Activated CD4-positive, alpha-beta memory T cell treated with anti-CD3 and anti-CD28 coated beads for 36 hours (primary cell): ENCODE data around the gene SNX8. TPM values are rescaled to one million over a fixed set of nuclear protein-coding genes. Genes with fewer than 3 reads are reported as not detected.

Source experiments
- CTCF ChIA-PET: fragments of 350-600 bp; sonication (Branson Sonifier 250); formaldehyde crosslinking; loops from one replicate; lab custom pipeline; 2021; ENCODE audit warnings: antibody characterized with exemption, inconsistent platforms; lab: Charles Lee
- POLR2A ChIA-PET: fragments of 350-600 bp; sonication (Branson Sonifier 250); formaldehyde crosslinking; loops from one replicate; lab custom pipeline; 2021; ENCODE audit warnings: antibody characterized with exemption; lab: Charles Lee
- DNase-seq: peaks from one replicate; pipeline ENCODE4 v3.0.0-alpha.2; 2020
- H3K27ac Mint-ChIP-seq: one replicate; pipeline ENCODE4 v1.8.0; 2021; ENCODE audit warnings: mixed read lengths
- H3K27me3 Mint-ChIP-seq: one replicate; pipeline ENCODE4 v1.8.0; 2021; ENCODE audit warnings: mixed read lengths
- H3K36me3 Mint-ChIP-seq: one replicate; pipeline ENCODE4 v1.8.0; 2021; ENCODE audit warnings: mixed read lengths
- H3K4me1 Mint-ChIP-seq: one replicate; pipeline ENCODE4 v1.8.0; 2021; ENCODE audit warnings: low read depth, mixed read lengths
- H3K4me3 Mint-ChIP-seq: one replicate; pipeline ENCODE4 v1.8.0; 2021; ENCODE audit warnings: mild to moderate bottlenecking, mixed read lengths
- H3K9me3 Mint-ChIP-seq: one replicate; pipeline ENCODE4 v1.8.0; 2021; ENCODE audit warnings: mixed read lengths
- intact Hi-C: fragments of 100-400 bp; cut with micrococcal nuclease; formaldehyde crosslinking; loops from one replicate; pipeline ENCODE4 v1.15.1; 2023
- total RNA-seq, 2 experiments: library from RNA; stranded (reverse); gene quantifications; one replicate each; pipeline ENCODE4 v1.2.3, GENCODE V29; 2021

The SNX8 gene
- total RNA-seq, 2 experiments from 2014 or later: 35.4 to 40.2 TPM

DNA sequence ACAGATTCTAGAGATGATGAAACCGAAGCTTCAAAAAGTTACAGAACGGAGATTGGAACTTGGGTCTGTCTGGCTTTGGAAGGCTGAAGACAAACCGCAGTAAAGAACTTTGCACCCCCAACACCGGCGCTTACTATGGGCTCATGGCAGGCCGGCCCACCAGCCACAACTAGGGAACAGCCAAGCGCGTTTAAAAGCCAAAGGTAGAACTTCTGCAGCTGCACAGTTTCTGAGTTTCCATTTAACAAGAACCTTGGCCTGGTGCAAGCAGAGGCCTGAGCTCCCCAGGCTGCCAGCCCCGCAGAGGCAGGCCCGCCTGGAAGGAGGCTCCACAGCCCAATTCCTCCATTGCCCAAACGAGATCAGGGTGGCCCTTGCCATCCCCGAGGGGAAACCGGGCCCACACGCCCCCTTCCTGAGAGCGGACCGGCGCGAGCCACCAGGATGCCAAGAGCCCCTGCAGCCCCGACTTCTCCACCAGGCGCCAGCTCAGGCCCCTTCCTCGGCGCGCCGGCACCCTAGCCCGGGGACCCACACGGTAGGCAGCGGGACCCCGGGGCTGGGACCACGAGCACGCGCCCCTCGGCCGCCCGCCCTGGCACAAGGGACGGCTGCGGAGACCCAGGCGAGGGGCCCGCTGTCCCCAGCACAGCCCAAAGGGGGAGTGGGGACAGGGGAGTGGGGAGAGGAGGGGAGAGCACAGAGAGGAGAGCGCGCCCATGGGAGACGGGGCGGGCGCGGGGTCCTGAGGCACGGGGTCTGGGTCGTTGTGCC is 82.1 kb downstream of the SNX8 start:
- no peak overlapping the region for H3K27ac Mint-ChIP-seq
- intact Hi-C loops: loop anchor here (1.0 kb wide), 1 partner anchor 10 kb away; the partner anchor contains the start of genes MRM2 and NUDT1
- peak overlapping the region; percentile 87 for H3K4me3 Mint-ChIP-seq
- H3K9me3 Mint-ChIP-seq: no peaks in the 10 kb centered on the region
- peaks cover 17% of the 10 kb centered on the region for H3K36me3 Mint-ChIP-seq
- peak; percentile 31 for DNase-seq
- ChIA-PET POLR2A (interaction anchor here (2.3 kb wide), 1 partner anchor 9 kb away, joined by 12 read pairs; the partner anchor contains the start of genes MRM2 and NUDT1), CTCF (interaction anchor here (0.6 to 1.3 kb wide), 5 partner anchors 10 to 220 kb away, joined by 3 to 4 read pairs (median 4); partner anchors contain the start of genes MRM2 and NUDT1)
- H3K27me3 Mint-ChIP-seq: no peaks in the 10 kb centered on the region
- H3K4me1 Mint-ChIP-seq: peaks cover 29% of the 10 kb centered on the region

- intact Hi-C loops: no loop called here
- POLR2A ChIA-PET: interaction anchor here (2.3 kb wide), 1 partner anchor 11 kb away, joined by 12 read pairs; the partner anchor contains the start of genes MRM2 and NUDT1
- no peak overlapping the region for H3K4me3 Mint-ChIP-seq
- H3K27me3 Mint-ChIP-seq: no peaks in the 10 kb centered on the region
- H3K27ac Mint-ChIP-seq: no peak overlapping the region
- peaks cover 29% of the 10 kb centered on the region for H3K4me1 Mint-ChIP-seq
- H3K9me3 Mint-ChIP-seq: no peaks in the 10 kb centered on the region
- H3K36me3 Mint-ChIP-seq: peaks cover 17% of the 10 kb centered on the region
- CTCF ChIA-PET: interaction anchor here (1.0 kb wide), 1 partner anchor 11 kb away, joined by 3 read pairs; the partner anchor contains the start of genes MRM2 and NUDT1
- no peak for DNase-seq
Measured at GRCh38 chr7:2230882-2231281, 83.4 kb downstream of the SNX8 start.

DNA sequence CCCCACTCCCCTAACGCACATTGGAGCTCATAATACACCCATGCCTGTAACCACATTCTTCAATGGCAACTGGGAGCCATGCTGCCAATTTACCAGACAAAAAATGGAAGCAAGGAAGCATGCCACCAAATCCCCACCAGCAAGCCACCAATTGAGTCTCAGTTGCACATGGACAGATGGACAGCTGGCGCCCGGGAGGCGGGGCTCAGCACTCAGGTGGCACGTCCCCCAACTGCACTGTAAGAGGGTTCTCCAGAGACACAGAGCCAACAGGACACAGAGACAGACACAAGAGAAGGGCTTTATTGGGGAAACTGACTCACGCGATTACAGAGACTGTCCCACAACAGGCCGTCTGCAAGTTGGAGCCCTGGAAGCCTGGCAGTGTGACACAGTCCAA is 84.0 kb downstream of the SNX8 start:
- no peak overlapping the region for H3K4me3 Mint-ChIP-seq
- ChIA-PET CTCF (interaction anchor here (1.0 kb wide), 1 partner anchor 12 kb away, joined by 3 read pairs; the partner anchor contains the start of genes MRM2 and NUDT1), POLR2A (no interaction called here)
- no peak overlapping the region for H3K27ac Mint-ChIP-seq
- H3K9me3 Mint-ChIP-seq: no peaks in the 10 kb centered on the region
- peaks cover 29% of the 10 kb centered on the region for H3K4me1 Mint-ChIP-seq
- intact Hi-C loops: no loop called here
- no peak for DNase-seq
- H3K27me3 Mint-ChIP-seq: no peaks in the 10 kb centered on the region
- H3K36me3 Mint-ChIP-seq: peaks cover 19% of the 10 kb centered on the region

- H3K4me1 Mint-ChIP-seq: peaks cover 29% of the 10 kb centered on the region
- no peaks in the 10 kb centered on the region for H3K9me3 Mint-ChIP-seq
- H3K27me3 Mint-ChIP-seq: no peaks in the 10 kb centered on the region
- intact Hi-C loops: no loop called here
- no peak overlapping the region for H3K27ac Mint-ChIP-seq
- H3K36me3 Mint-ChIP-seq: peaks cover 12% of the 10 kb centered on the region
- CTCF ChIA-PET: no interaction called here
- DNase-seq: no peak
- no peak overlapping the region for H3K4me3 Mint-ChIP-seq
- POLR2A ChIA-PET: no interaction called here
Measured at GRCh38 chr7:2229467-2229866, 84.8 kb downstream of the SNX8 start.

DNA sequence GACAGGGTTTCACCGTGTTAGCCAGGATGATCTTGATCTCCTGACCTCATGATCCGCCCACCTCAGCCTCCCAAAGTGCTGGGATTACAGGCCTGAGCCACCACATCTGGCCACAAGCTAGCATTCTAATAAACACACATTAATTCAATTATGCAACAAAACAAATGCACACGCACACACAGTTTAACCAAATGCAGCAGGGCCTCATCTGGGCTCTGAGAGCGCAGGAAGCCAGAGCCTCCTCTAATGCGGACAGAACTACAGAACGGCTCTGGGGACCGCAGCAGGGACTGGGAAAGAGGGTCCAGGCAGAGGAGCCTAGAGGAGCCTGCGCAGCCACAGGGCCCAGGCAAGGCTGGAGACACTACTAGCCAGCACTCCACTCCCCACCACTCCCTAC is 85.3 kb downstream of the SNX8 start:
- Mint-ChIP-seq H3K4me1 (peaks cover 28% of the 10 kb centered on the region), H3K4me3 (no peak overlapping the region), H3K27ac (no peak overlapping the region), H3K9me3 (no peaks in the 10 kb centered on the region), H3K36me3 (peaks cover 15% of the 10 kb centered on the region), H3K27me3 (no peaks in the 10 kb centered on the region)
- ChIA-PET POLR2A (interaction anchor here (0.7 kb wide), 1 partner anchor 13 kb away, joined by 3 read pairs; the partner anchor contains the start of genes MRM2 and NUDT1), CTCF (interaction anchor here (0.6 kb wide), 2 partner anchors 129 to 258 kb away, joined by 3 to 5 read pairs; no protein-coding TSS in a partner anchor)
- intact Hi-C loops: no loop called here
- DNase-seq: no peak

DNA sequence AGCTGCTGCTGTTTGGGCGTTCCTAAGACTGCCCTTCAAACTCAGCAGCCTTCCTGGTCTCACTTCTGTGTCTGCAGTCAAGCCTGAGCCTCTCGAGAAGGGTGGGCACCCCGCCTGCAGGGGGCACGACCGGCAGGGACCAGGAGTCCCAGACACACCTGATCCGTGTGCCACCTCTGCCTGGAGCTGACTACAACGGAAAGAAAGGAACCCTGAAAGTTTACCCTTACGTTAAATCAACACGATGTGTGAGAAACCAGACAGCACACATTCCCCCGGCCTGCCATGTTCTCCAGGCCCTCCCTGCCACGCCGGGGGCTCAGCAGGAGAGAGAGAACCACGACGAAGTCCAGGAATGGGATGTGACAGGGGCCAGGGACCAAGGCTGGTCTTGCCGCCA is 86.5 kb downstream of the SNX8 start:
- H3K36me3 Mint-ChIP-seq: peaks cover 17% of the 10 kb centered on the region
- ChIA-PET CTCF (no interaction called here), POLR2A (no interaction called here)
- peaks cover 22% of the 10 kb centered on the region for H3K4me1 Mint-ChIP-seq
- no peak overlapping the region for H3K4me3 Mint-ChIP-seq
- H3K27me3 Mint-ChIP-seq: no peaks in the 10 kb centered on the region
- intact Hi-C loops: no loop called here
- DNase-seq: no peak
- no peaks in the 10 kb centered on the region for H3K9me3 Mint-ChIP-seq
- no peak overlapping the region for H3K27ac Mint-ChIP-seq

- CTCF ChIA-PET: interaction anchor here (1.5 kb wide), 1 partner anchor 206 kb away, joined by 3 read pairs; no protein-coding TSS in a partner anchor
- H3K36me3 Mint-ChIP-seq: peaks cover 23% of the 10 kb centered on the region
Measured at GRCh38 chr7:2225830-2226229, 88.4 kb downstream of the SNX8 start.

GRCh38 chr7:2225336-2225735 is 88.9 kb downstream of the SNX8 start:
- no peak overlapping the region for H3K27ac Mint-ChIP-seq
- H3K9me3 Mint-ChIP-seq: no peaks in the 10 kb centered on the region
- CTCF ChIA-PET: no interaction called here
- H3K4me1 Mint-ChIP-seq: peaks cover 8% of the 10 kb centered on the region
- intact Hi-C loops: no loop called here
- no peaks in the 10 kb centered on the region for H3K27me3 Mint-ChIP-seq
- no peak overlapping the region for H3K4me3 Mint-ChIP-seq
- H3K36me3 Mint-ChIP-seq: peaks cover 23% of the 10 kb centered on the region
- no peak for DNase-seq
- POLR2A ChIA-PET: no interaction called here

More at GRCh38 chr7:2225830-2226229, 88.4 kb downstream of the SNX8 start:
- Mint-ChIP-seq H3K4me3 (no peak overlapping the region), H3K4me1 (peaks cover 13% of the 10 kb centered on the region), H3K27ac (no peak overlapping the region), H3K27me3 (no peaks in the 10 kb centered on the region), H3K9me3 (no peaks in the 10 kb centered on the region)
- no peak for DNase-seq
- intact Hi-C loops: no loop called here
- POLR2A ChIA-PET: no interaction called here

GRCh38 chr7:2224934-2225333 is 89.3 kb downstream of the SNX8 start:
- Mint-ChIP-seq H3K27ac (no peak overlapping the region), H3K27me3 (no peaks in the 10 kb centered on the region), H3K4me1 (peaks cover 4% of the 10 kb centered on the region), H3K36me3 (peaks cover 23% of the 10 kb centered on the region), H3K9me3 (no peaks in the 10 kb centered on the region), H3K4me3 (no peak overlapping the region)
- ChIA-PET POLR2A (no interaction called here), CTCF (no interaction called here)
- intact Hi-C loops: no loop called here
- DNase-seq: no peak

DNA sequence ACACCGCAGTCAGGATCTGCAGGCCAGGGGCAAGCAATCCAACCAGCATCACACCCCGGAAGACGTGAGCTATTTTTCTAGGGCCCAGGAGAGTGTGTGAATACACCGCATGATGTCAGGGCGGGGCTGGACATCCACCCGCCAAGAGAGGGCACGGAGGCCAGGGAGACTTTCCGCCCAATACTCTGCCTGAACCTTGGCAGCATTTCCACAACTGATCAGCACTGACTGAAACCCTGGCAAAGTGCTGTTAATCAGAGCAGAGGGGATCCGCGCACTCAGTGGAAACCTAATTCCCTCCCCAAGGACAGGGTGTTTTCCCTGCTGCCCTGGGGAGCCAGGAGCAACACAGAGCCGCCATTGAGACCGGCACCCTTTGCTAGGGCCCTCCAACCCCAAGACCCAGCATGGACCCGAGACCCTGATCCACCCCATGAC is 89.7 kb downstream of the SNX8 start:
- H3K27ac Mint-ChIP-seq: no peak overlapping the region
- intact Hi-C loops: no loop called here
- H3K4me3 Mint-ChIP-seq: no peak overlapping the region
- no peak for DNase-seq
- CTCF ChIA-PET: no interaction called here
- no peaks in the 10 kb centered on the region for H3K9me3 Mint-ChIP-seq
- H3K4me1 Mint-ChIP-seq: peaks cover 3% of the 10 kb centered on the region
- peaks cover 22% of the 10 kb centered on the region for H3K36me3 Mint-ChIP-seq
- no peaks in the 10 kb centered on the region for H3K27me3 Mint-ChIP-seq
- POLR2A ChIA-PET: no interaction called here

DNA sequence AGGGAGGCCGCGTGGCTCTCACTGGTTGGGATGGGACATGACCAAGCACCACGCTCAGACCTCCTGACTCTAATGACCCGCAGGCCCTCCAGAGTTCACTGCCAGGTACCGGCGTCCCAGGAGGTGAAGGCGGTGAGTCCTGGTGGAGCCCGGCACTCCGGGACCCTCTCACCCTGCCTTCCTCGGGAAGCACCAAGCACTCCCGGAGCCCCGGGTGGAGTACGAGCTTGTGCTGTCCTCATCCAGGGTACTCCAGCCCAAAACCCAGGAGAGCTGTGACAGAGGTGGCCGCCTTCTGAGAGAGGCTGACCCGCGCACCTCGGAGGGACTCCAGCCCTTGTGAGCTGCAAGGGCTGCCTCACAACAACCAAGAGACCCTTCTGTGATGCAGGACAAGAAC is 90.9 kb downstream of the SNX8 start:
- peaks cover 22% of the 10 kb centered on the region for H3K36me3 Mint-ChIP-seq
- H3K4me1 Mint-ChIP-seq: peaks cover 2% of the 10 kb centered on the region
- no peak for DNase-seq
- intact Hi-C loops: no loop called here
- H3K27me3 Mint-ChIP-seq: no peaks in the 10 kb centered on the region
- ChIA-PET POLR2A (no interaction called here), CTCF (interaction anchor here (1.1 kb wide), 1 partner anchor 8 kb away, joined by 3 read pairs; no protein-coding TSS in a partner anchor)
- no peak overlapping the region for H3K4me3 Mint-ChIP-seq
- H3K9me3 Mint-ChIP-seq: no peaks in the 10 kb centered on the region
- H3K27ac Mint-ChIP-seq: no peak overlapping the region

GRCh38 chr7:2222516-2222915 is 91.7 kb downstream of the SNX8 start:
- Mint-ChIP-seq H3K4me3 (no peak overlapping the region), H3K9me3 (no peaks in the 10 kb centered on the region), H3K27ac (no peak overlapping the region), H3K27me3 (no peaks in the 10 kb centered on the region), H3K4me1 (no peaks in the 10 kb centered on the region), H3K36me3 (peaks cover 26% of the 10 kb centered on the region)
- ChIA-PET POLR2A (no interaction called here), CTCF (no interaction called here)
- intact Hi-C loops: no loop called here
- DNase-seq: no peak
